Subcutaneous adipose tissue (tissue), 4 donors: ENCODE measurements around the gene C1orf210. TPM values are rescaled to one million over a fixed set of nuclear protein-coding genes. Genes with fewer than 3 reads are reported as not detected.

Experiments used
- total RNA-seq, 4 donors: library from RNA; depleted of rRNA; stranded (reverse); fragments of >200 nt; gene quantifications; one replicate each; pipeline ENCODE4 v1.1.0, GENCODE V29; 2016
- TF ChIP-seq, protein P1 (sequence below): fragments of 450-650 bp; IDR thresholded peaks from one replicate; pipeline ENCODE4 v1.5.1; 2016; ENCODE audit warnings: low read depth, mild to moderate bottlenecking, control low read depth, antibody characterized with exemption, moderate library complexity

C1orf210 gene
- total RNA-seq, 4 donors from 2014 or later, result 0.34 to 2.6 TPM; not detected in 2

DNA sequence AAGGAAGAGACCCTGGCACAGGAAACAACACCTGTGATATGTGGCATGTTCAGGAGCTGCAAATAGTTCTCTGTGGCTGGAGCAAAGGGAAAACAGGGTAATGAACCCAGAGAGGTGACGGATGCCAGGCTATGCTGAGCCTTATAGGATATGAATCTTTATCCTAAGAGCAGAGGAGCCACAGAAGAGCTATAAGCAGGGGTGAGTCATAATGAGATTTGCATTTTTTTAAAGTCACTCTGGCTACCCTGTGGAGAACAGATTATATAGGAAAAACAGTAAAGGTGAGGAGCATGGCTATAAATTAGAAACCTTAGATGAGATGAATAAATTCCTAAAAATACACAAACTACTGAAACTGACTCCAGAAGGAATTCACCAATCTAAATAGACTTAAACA is 39.4 kb upstream of the C1orf210 start:
- TF ChIP-seq, protein P1, sequence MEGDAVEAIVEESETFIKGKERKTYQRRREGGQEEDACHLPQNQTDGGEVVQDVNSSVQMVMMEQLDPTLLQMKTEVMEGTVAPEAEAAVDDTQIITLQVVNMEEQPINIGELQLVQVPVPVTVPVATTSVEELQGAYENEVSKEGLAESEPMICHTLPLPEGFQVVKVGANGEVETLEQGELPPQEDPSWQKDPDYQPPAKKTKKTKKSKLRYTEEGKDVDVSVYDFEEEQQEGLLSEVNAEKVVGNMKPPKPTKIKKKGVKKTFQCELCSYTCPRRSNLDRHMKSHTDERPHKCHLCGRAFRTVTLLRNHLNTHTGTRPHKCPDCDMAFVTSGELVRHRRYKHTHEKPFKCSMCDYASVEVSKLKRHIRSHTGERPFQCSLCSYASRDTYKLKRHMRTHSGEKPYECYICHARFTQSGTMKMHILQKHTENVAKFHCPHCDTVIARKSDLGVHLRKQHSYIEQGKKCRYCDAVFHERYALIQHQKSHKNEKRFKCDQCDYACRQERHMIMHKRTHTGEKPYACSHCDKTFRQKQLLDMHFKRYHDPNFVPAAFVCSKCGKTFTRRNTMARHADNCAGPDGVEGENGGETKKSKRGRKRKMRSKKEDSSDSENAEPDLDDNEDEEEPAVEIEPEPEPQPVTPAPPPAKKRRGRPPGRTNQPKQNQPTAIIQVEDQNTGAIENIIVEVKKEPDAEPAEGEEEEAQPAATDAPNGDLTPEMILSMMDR, result no peak

DNA sequence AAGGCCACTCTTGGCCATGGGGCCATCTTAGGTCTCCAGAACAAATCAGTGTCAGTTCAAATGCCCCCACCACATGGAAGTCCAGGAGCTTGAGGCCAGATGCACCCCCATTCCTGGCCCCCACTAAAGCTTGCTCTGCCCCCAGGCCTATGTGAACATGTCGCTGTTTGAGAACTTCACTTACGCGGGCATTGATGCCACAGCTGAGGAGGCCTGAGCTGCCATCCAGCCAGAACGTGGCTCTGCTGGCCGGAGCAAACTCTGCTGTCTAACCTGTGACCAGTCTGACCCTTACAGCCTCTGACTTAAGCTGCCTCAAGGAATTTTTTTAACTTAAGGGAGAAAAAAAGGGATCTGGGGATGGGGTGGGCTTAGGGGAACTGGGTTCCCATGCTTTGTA is 37.1 kb upstream of the C1orf210 start:
- TF ChIP-seq, protein P1, result no peak

DNA sequence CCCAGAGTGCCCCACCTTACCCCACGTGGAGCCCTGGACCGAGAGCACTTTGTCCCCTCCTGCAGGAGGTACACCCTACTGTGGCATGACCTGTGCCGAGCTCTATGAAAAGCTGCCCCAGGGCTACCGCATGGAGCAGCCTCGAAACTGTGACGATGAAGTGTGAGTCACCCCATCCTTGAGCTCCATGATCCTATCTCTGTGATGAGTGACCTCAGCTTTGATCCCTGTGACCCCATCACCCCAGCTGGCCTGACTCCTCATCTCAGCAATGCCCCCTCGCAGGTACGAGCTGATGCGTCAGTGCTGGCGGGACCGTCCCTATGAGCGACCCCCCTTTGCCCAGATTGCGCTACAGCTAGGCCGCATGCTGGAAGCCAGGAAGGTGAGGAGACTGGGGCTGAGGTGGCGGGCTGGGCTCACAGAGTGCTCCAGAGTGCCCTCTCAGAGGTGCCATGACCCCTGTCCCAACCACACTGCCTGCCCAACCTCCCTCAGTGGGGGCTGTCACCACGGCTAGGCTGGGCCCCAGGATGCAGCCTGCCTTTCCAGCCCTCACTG is 36.0 kb upstream of the C1orf210 start:
- TF ChIP-seq, protein P1, result no peak

DNA sequence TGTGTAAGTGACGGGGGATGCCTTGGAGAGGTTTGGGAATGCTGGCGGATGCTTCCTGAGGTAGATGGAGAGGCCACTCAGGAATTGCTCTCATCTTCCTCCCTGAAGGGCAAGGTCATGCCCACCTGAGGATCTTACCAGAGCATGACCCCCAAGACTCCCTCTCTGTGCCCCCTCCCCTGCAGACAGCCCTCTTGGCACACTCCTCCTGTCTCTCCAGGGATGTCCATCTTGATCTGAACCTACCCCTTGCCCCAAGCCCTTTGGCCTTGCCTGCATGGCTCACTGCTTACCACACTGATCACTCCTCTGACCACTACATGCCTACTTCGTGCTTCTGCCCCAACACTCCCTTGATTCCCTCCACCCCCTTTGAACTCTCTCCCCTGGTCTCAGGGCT is 34.4 kb upstream of the C1orf210 start:
- TF ChIP-seq, protein P1, result no peak

DNA sequence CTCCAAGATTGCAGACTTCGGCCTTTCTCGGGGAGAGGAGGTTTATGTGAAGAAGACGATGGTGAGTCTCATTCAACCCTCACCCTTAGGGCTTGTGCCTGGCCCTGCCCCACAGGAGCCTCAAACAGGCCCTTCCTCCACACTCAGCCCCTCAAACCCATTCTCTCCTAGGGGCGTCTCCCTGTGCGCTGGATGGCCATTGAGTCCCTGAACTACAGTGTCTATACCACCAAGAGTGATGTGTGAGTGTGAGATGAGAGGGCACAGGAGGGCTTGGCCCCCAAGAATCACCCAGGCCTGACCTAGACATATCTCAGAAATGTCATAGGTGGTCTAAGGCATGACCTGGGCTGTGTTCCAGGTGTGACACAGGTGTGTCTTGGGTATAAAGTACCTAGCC is 33.9 kb upstream of the C1orf210 start:
- TF ChIP-seq, protein P1, result no peak

DNA sequence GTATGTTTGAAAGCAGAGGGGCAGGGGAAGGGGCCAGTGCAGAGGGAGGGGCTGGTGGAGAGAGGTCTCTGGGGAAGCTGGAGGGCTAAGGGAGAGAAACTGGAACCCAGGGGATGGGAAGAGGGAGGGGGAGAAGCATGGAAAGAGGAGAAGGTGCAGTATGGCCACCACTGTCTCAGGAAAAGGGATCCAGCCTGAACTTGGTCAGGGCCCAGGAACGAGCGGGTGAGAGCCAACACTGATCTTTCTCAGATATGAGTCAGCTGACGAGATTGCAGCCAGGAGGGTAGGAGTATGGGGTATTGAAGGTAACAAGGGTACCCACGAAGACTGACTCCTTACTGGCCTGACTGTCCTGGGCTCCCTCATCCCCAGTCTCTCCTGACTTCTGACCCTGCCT is 33.5 kb upstream of the C1orf210 start:
- TF ChIP-seq, protein P1, result no peak

DNA sequence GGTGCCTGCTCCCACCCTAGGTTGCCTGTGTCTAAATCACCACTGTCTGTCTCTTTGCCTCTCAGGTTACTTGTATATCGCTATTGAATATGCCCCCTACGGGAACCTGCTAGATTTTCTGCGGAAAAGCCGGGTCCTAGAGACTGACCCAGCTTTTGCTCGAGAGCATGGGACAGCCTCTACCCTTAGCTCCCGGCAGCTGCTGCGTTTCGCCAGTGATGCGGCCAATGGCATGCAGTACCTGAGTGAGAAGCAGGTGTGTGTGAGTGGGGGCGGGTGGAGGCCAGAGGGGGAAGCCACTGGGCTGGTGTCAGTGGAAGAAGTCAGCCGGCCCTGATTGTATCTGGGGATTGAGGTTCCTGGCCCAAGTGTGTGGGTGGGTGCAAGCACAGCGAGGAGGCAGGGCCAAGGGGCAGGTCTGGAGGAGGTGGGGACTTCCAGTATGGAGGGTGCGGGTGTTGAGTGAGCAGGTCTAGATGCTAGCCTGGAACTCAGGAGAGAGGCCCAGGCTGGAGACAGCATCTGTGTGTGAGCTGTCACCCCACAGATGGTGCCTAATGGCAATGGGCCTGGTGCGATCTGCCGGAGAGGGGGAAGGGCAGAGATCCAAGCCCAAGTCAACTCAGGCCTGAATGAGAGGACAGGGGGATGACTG is 32.6 kb upstream of the C1orf210 start:
- TF ChIP-seq, protein P1, result no peak
